DND-41 (cell line): ENCODE results near the gene SMYD4.

Source experiments
- CTCF ChIP-seq: IDR thresholded peaks from 2 replicates; pipeline ENCODE4 v1.5.1; 2012; ENCODE audit warnings: borderline replicate concordance, low read length, moderate library complexity, mild to moderate bottlenecking; ENCODE audit not compliant: poor library complexity, severe bottlenecking; ENCODE audit errors: extremely low read depth
- EZH2 ChIP-seq: IDR thresholded peaks from 3 replicates; pipeline ENCODE4 v1.6.1; 2012; ENCODE audit warnings: borderline replicate concordance, low read depth, mild to moderate bottlenecking, moderate library complexity, low read length, inconsistent platforms; ENCODE audit not compliant: severe bottlenecking

GRCh38 chr17:1762901-1763898 lies 66.5 kb downstream of the SMYD4 start:
- TF ChIP-seq CTCF (no peak), EZH2 (no peak)
